Body of pancreas (tissue), 4 donors: ENCODE data around the gene YIF1A.

Experiments used
- CTCF ChIP-seq, 7 experiments: fragments of 450-650 bp in 4 of 7; fragments of 200-600 bp in 3 of 7; sonication (generic) in 3 of 7; IDR thresholded peaks; one replicate each; pipeline ENCODE4 v1.5.1; 2016 to 2019; ENCODE audit warnings: antibody characterized with exemption in 7 of 7
- POLR2A ChIP-seq, 3 donors: fragments of 450-650 bp; IDR thresholded peaks; one replicate each; pipeline ENCODE4 v1.6.1; 2016; ENCODE audit warnings: antibody characterized with exemption in 3 of 3, mild to moderate bottlenecking in 2 of 3

- no peak for TF ChIP-seq CTCF (IDR thresholded peaks at IDR 0.05)
- TF ChIP-seq POLR2A (IDR thresholded peaks at IDR 0.05): no peak
These were observed 29.7 kb downstream of the YIF1A start for GRCh38 chr11:66259225-66259624.
